Breast epithelium (tissue), 4 donors: ENCODE data around the gene NDC80. TPM values are rescaled to one million over a fixed set of nuclear protein-coding genes. Genes with fewer than 3 reads are reported as not detected.

Experiments
- DNase-seq, 2 donors: peaks; one replicate each; pipeline ENCODE4 v3.0.0-alpha.2; 2019; ENCODE audit warnings: low spot score in 2 of 2
- H3K27ac ChIP-seq, 2 donors: fragments of 200-600 bp; sonication (generic) in 1 of 2; one replicate each; pipeline ENCODE4 v1.5.1; 2016 to 2019; ENCODE audit warnings: mild to moderate bottlenecking in 1 of 2
- H3K27me3 ChIP-seq, 2 donors: fragments of 200-600 bp; sonication (generic) in 1 of 2; one replicate each; pipeline versions ENCODE4 v1.5.1 to v1.6.0; 2017 to 2019; ENCODE audit warnings: control low read depth in 1 of 2, mild to moderate bottlenecking in 1 of 2
- H3K36me3 ChIP-seq: fragments of 200-600 bp; one replicate; pipeline ENCODE4 v1.5.1; 2019
- H3K4me1 ChIP-seq, 2 donors: fragments of 200-600 bp; sonication (generic); one replicate each; pipeline ENCODE4 v1.5.1; 2016 to 2019; ENCODE audit warnings: control low read depth in 1 of 2
- H3K4me3 ChIP-seq, 3 donors: fragments of 200-600 bp; sonication (generic); 1 replicate in 2 of 3; 2 replicates in 1 of 3; pipeline ENCODE4 v1.5.1; 2016 to 2019; ENCODE audit warnings: mild to moderate bottlenecking in 3 of 3, moderate library complexity in 2 of 3
- H3K9me3 ChIP-seq, 2 donors: fragments of 200-600 bp; sonication (generic) in 1 of 2; one replicate each; pipeline ENCODE4 v1.5.1; 2016 to 2019; ENCODE audit warnings: control low read depth in 1 of 2
- POLR2A ChIP-seq: fragments of 450-650 bp; IDR thresholded peaks from one replicate; pipeline ENCODE4 v1.6.1; 2016; ENCODE audit warnings: antibody characterized with exemption, mild to moderate bottlenecking, moderate library complexity
- POLR2AphosphoS5 ChIP-seq, 3 donors: sonication (generic); formaldehyde crosslinking; IDR thresholded peaks; one replicate each; pipeline ENCODE4 v1.6.1; 2017; ENCODE audit warnings: antibody characterized with exemption in 3 of 3
- intact Hi-C: fragments of 100-400 bp; cut with DNase I; formaldehyde crosslinking; loops from one replicate; pipeline ENCODE4 v1.15.1; 2023; ENCODE audit warnings: low total_unique reads
- total RNA-seq, 3 donors: library from RNA; depleted of rRNA; stranded (reverse); fragments of >200 nt; gene quantifications; one replicate each; pipeline ENCODE4 v1.1.0, GENCODE V29; 2016
- TF ChIP-seq, protein P1 (sequence below), 3 donors: fragments of 450-650 bp; IDR thresholded peaks; one replicate each; pipeline ENCODE4 v1.5.1; 2016 to 2017; ENCODE audit warnings: antibody characterized with exemption in 3 of 3, mild to moderate bottlenecking in 3 of 3, moderate library complexity in 3 of 3

The NDC80 gene
- total RNA-seq, 3 donors from 2014 or later, result 0.44 to 0.98 (median 0.96) TPM

DNA sequence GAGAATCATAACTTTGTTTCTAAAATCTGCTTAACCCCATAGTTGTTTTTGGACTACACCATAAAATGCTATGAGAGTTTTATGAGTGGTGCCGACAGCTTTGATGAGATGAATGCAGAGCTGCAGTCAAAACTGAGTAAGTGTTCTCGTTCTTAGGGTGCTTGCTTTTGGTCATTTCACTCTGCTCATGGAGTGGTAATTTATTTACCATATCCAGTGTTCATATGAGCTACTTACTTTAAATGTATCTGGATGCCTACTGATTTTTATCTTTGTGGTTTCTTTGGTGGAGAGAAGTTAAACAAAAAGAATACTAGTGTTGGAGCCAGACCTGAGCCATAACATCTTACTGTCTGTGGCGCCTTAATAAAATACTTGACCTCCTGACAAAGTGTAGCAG lies 16.4 kb downstream of the NDC80 start:
- Histone ChIP-seq H3K9me3 (no peaks in the 10 kb centered on the region), H3K27me3 (no peaks in the 10 kb centered on the region), H3K4me1 (no peaks in the 10 kb centered on the region), H3K27ac (no peak overlapping the region), H3K36me3 (no peaks in the 10 kb centered on the region), H3K4me3 (no peak overlapping the region)
- intact Hi-C loops, result no loop called here
- TF ChIP-seq POLR2A (no peak), POLR2AphosphoS5 (IDR thresholded peaks at IDR 0.05) (no peak)
- TF ChIP-seq, protein P1, sequence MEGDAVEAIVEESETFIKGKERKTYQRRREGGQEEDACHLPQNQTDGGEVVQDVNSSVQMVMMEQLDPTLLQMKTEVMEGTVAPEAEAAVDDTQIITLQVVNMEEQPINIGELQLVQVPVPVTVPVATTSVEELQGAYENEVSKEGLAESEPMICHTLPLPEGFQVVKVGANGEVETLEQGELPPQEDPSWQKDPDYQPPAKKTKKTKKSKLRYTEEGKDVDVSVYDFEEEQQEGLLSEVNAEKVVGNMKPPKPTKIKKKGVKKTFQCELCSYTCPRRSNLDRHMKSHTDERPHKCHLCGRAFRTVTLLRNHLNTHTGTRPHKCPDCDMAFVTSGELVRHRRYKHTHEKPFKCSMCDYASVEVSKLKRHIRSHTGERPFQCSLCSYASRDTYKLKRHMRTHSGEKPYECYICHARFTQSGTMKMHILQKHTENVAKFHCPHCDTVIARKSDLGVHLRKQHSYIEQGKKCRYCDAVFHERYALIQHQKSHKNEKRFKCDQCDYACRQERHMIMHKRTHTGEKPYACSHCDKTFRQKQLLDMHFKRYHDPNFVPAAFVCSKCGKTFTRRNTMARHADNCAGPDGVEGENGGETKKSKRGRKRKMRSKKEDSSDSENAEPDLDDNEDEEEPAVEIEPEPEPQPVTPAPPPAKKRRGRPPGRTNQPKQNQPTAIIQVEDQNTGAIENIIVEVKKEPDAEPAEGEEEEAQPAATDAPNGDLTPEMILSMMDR (IDR thresholded peaks at IDR 0.05), result no peak
- DNase-seq, result no peak

DNA sequence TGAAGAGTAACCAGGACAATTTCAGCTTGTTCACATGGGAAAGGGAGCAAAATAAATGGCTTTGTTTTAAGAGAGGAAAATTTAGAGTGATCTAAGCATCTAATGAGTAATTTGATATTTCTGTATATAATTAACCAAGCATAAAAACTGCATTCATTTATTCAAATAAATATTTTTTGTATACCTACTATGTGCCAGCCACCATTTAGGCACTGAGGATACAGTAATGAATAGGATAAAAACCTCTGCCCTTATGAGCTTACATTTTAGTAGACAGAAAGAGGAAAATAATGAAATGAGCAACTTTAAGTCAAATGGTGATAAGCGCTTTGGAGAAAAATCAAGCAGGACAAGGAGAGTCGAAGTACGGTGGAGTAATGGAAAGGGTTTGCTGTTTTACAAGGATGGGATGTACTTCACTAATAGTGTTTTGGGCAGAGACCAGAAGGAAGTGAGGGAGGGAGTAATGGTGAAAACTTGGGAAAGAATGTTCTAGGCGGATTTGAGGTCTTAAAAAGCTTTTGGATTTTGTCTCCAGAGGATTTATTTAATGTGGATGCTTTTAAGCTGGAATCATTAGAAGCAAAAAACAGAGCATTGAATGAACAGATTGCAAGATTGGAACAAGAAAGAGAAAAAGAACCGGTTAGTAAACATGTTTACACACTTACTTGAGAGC lies 17.4 kb downstream of the NDC80 start:
- Histone ChIP-seq H3K27ac (no peak overlapping the region), H3K9me3 (no peaks in the 10 kb centered on the region), H3K27me3 (no peaks in the 10 kb centered on the region), H3K36me3 (no peaks in the 10 kb centered on the region), H3K4me1 (no peaks in the 10 kb centered on the region), H3K4me3 (no peak overlapping the region)
- TF ChIP-seq, protein P1 (IDR thresholded peaks at IDR 0.05), result no peak
- TF ChIP-seq POLR2AphosphoS5 (IDR thresholded peaks at IDR 0.05), result no peak
- no peak for TF ChIP-seq POLR2A
- intact Hi-C loops, result no loop called here
- DNase-seq, result no peak

DNA sequence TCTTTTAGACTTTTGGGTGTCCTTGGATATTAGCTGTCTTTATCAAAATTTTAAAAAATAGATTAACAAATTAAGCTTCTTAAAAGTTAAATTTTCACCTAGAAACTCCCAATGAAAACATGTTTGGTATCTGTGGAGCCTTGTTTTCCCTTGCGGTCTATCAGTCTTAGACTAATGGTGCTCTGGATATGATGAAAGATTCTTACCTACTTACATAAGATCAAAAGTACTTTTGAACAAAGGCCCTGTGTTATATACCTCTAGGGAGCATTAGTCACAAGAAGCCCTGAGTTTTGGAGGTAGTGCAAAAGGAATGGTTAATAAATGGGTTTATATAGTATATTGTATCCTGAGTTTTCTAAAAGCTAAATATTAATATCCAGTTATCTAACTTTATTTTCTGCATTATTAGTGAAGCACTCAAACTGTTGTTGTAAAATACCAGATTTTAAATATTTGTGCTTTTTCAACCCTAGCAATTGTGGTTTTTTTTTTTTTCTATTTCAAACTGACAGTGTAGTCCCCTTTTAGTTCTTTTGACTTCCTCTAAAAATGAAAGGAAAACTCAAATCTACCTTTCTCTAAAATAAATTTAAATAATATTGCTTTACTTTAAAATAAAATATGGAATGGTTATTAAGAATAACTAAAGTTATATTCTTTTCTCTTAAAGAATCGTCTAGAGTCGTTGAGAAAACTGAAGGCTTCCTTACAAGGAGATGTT lies 18.1 kb downstream of the NDC80 start:
- Histone ChIP-seq H3K27me3 (no peaks in the 10 kb centered on the region), H3K4me3 (no peak overlapping the region), H3K4me1 (no peaks in the 10 kb centered on the region), H3K9me3 (no peaks in the 10 kb centered on the region), H3K27ac (no peak overlapping the region), H3K36me3 (no peaks in the 10 kb centered on the region)
- no peak for DNase-seq
- intact Hi-C loops, result no loop called here
- TF ChIP-seq, protein P1 (IDR thresholded peaks at IDR 0.05), result no peak
- TF ChIP-seq POLR2A, result no peak
- TF ChIP-seq POLR2AphosphoS5 (IDR thresholded peaks at IDR 0.05), result no peak

DNA sequence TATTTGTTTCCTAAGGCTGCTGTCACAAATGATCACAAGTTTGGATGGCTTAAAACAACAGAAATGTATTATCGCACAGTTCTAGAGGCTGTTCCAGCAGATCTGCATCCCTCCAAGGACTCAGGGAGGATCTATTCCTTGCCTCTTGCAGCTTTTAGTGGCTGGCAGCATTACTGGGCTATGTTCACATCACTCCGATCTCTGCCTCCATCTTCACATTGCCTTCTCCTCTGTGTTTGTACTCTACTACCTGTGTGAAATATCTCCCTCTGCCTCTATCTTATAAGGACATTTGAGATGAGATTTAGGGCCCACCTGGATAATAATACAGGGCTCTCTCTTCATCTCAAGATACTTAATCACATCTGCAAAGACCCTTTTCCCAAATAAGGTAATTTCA lies 18.9 kb downstream of the NDC80 start:
- intact Hi-C loops, result no loop called here
- no peak overlapping the region for H3K4me3 ChIP-seq

DNA sequence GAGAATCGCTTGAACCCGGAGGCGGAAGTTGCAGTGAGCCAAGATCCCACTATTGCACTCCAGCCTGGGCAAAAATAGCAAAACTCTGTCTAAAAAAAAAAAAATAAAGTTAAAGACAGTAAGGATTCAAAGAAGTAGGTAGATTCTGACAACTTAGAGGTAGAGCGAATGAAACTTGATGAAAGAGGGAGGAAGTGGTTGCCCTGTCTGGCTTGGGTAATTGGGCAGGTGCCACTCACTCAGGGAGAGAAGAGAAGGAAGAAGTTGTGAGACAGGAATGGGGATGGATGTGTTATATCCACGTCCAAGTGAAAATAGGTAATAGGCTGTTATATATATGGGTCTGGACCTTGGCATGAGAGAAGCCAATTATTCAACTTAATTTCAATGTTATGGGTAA lies 26.3 kb downstream of the NDC80 start:
- Histone ChIP-seq H3K9me3 (no peaks in the 10 kb centered on the region), H3K27ac (no peak overlapping the region), H3K36me3 (no peaks in the 10 kb centered on the region), H3K4me3 (no peak overlapping the region), H3K27me3 (no peaks in the 10 kb centered on the region), H3K4me1 (no peaks in the 10 kb centered on the region)
- intact Hi-C loops, result no loop called here
- TF ChIP-seq, protein P1 (IDR thresholded peaks at IDR 0.05), result no peak
- TF ChIP-seq POLR2AphosphoS5 (IDR thresholded peaks at IDR 0.05) (no peak), POLR2A (no peak)
- no peak for DNase-seq

More for the DNA sequence above, 18.9 kb downstream of the NDC80 start:
- Histone ChIP-seq H3K9me3 (no peaks in the 10 kb centered on the region), H3K4me1 (no peaks in the 10 kb centered on the region), H3K36me3 (no peaks in the 10 kb centered on the region), H3K27ac (no peak overlapping the region), H3K27me3 (no peaks in the 10 kb centered on the region)
- no peak for DNase-seq
- TF ChIP-seq POLR2A (no peak), POLR2AphosphoS5 (IDR thresholded peaks at IDR 0.05) (no peak)
- TF ChIP-seq, protein P1 (IDR thresholded peaks at IDR 0.05), result no peak
